DND-41 (cell line): ENCODE results near the gene SELENOT.

Experiments used
- EZH2 ChIP-seq: IDR thresholded peaks from 3 replicates; pipeline ENCODE4 v1.6.1; 2012; ENCODE audit warnings: borderline replicate concordance, low read depth, mild to moderate bottlenecking, moderate library complexity, low read length, inconsistent platforms; ENCODE audit not compliant: severe bottlenecking
- TF ChIP-seq, protein P1 (sequence below): IDR thresholded peaks from 2 replicates; pipeline ENCODE4 v1.5.1; 2012; ENCODE audit warnings: borderline replicate concordance, low read length, moderate library complexity, mild to moderate bottlenecking; ENCODE audit not compliant: poor library complexity, severe bottlenecking; ENCODE audit errors: extremely low read depth

DNA sequence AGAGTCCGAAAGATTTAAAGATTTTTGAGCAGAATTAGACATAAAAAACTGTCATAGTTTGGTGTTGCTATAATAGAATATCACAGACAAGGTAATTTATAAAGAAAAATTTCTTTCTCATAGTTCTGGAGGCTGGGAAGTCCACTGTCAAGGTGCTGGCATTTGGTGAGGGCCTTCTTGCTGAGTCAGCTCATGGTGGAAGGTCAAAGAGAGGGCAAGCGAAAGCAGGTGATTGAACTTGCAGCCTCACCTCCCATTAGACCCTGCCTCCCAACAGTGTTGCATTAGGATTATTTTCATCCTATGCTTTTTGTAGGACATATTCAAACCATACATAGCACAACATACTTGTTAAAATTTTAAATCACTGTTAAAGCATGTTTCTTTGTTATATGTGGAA, 9.9 kb downstream of the SELENOT start:
- TF ChIP-seq, protein P1, sequence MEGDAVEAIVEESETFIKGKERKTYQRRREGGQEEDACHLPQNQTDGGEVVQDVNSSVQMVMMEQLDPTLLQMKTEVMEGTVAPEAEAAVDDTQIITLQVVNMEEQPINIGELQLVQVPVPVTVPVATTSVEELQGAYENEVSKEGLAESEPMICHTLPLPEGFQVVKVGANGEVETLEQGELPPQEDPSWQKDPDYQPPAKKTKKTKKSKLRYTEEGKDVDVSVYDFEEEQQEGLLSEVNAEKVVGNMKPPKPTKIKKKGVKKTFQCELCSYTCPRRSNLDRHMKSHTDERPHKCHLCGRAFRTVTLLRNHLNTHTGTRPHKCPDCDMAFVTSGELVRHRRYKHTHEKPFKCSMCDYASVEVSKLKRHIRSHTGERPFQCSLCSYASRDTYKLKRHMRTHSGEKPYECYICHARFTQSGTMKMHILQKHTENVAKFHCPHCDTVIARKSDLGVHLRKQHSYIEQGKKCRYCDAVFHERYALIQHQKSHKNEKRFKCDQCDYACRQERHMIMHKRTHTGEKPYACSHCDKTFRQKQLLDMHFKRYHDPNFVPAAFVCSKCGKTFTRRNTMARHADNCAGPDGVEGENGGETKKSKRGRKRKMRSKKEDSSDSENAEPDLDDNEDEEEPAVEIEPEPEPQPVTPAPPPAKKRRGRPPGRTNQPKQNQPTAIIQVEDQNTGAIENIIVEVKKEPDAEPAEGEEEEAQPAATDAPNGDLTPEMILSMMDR = no peak
- TF ChIP-seq EZH2 = no peak
